Measurements from ENCODE around the gene C1QTNF6. TPM values are rescaled to one million over a fixed set of nuclear protein-coding genes. Genes with fewer than 3 reads are reported as not detected.

C1QTNF6 gene
- total RNA-seq, 1 experiment from 2014 or later, result 7.4 TPM

GRCh38 chr22:37194750-37195149 lies 6.7 kb upstream of the C1QTNF6 start:
- ChIA-PET POLR2A (no interaction called here), CTCF (no interaction called here)
- Mint-ChIP-seq H3K4me3 (ENCODE audit: unreplicated experiment) (no peak overlapping the region), H3K4me1 (ENCODE audit: low read depth, unreplicated experiment) (peaks cover 37% of the 10 kb centered on the region), H3K36me3 (ENCODE audit: insufficient read depth, unreplicated experiment) (peaks cover 22% of the 10 kb centered on the region), H3K27ac (ENCODE audit: unreplicated experiment) (no peak overlapping the region), H3K27me3 (ENCODE audit: insufficient read depth, unreplicated experiment) (no peaks in the 10 kb centered on the region), H3K9me3 (ENCODE audit: unreplicated experiment) (no peaks in the 10 kb centered on the region)
- Histone ChIP-seq H3K36me3 (ENCODE audit: control insufficient read depth, insufficient read depth, low read length) (no peaks in the 10 kb centered on the region), H3K27me3 (replicated peaks; ENCODE audit: control insufficient read depth, insufficient read depth, low read length) (no peaks in the 10 kb centered on the region), H3K9me3 (peaks cover 11% of the 10 kb centered on the region), H3K4me3 (ENCODE audit: low read depth, low read length) (no peak overlapping the region), H3K4me1 (peaks cover 69% of the 10 kb centered on the region)
- no TSS peak for BruUV-seq (replicated peaks)
- intact Hi-C loops (cut with micrococcal nuclease; ENCODE audit: unreplicated experiment), result loop anchor here (10.0 kb wide), 1 partner anchor 260 kb away; no protein-coding TSS in a partner anchor
- no peak for DNase-seq
- TF ChIP-seq CTCF (IDR thresholded peaks at IDR 0.05; ENCODE audit: insufficient read depth in 1 of 2, low read depth in 1 of 2, low read length in 1 of 2, severe bottlenecking in 1 of 2, unreplicated experiment in 1 of 2), result no peak

- no peak for TF ChIP-seq CTCF (IDR thresholded peaks at IDR 0.05; ENCODE audit: insufficient read depth in 1 of 2, low read depth in 1 of 2, low read length in 1 of 2, severe bottlenecking in 1 of 2, unreplicated experiment in 1 of 2)
- DNase-seq, result peak in 1 of 2 experiments; percentile 31
- intact Hi-C loops (cut with micrococcal nuclease; ENCODE audit: unreplicated experiment), result loop anchor here (10.0 kb wide), 1 partner anchor 261 kb away; no protein-coding TSS in a partner anchor
Measured at GRCh38 chr22:37193629-37194191, 5.7 kb upstream of the C1QTNF6 start.

GRCh38 chr22:37192741-37193140 lies 4.7 kb upstream of the C1QTNF6 start:
- peak in 1 of 2 experiments; percentile 16 for DNase-seq
- Mint-ChIP-seq H3K4me3 (ENCODE audit: unreplicated experiment) (no peak overlapping the region), H3K36me3 (ENCODE audit: insufficient read depth, unreplicated experiment) (peaks cover 25% of the 10 kb centered on the region), H3K4me1 (ENCODE audit: low read depth, unreplicated experiment) (peaks cover 50% of the 10 kb centered on the region), H3K27ac (ENCODE audit: unreplicated experiment) (no peak overlapping the region), H3K27me3 (ENCODE audit: insufficient read depth, unreplicated experiment) (no peaks in the 10 kb centered on the region), H3K9me3 (ENCODE audit: unreplicated experiment) (no peaks in the 10 kb centered on the region)
- no peaks in the 10 kb centered on the region for H3K36me3 ChIP-seq (ENCODE audit: control insufficient read depth, insufficient read depth, low read length)
- H3K4me1 ChIP-seq, result peaks cover 80% of the 10 kb centered on the region
- H3K4me3 ChIP-seq (ENCODE audit: low read depth, low read length), result no peak overlapping the region
- H3K27me3 ChIP-seq (replicated peaks; ENCODE audit: control insufficient read depth, insufficient read depth, low read length), result no peaks in the 10 kb centered on the region
- intact Hi-C loops (cut with micrococcal nuclease; ENCODE audit: unreplicated experiment), result loop anchor here (10.0 kb wide), 1 partner anchor 262 kb away; no protein-coding TSS in a partner anchor
- H3K9me3 ChIP-seq, result peaks cover 11% of the 10 kb centered on the region
- no TSS peak for BruUV-seq (replicated peaks)
- ChIA-PET POLR2A (interaction anchor here (0.5 to 0.9 kb wide), 2 partner anchors 106 to 174 kb away, joined by 3 read pairs; partner anchors contain the start of genes MPST and TST), CTCF (no interaction called here)
- TF ChIP-seq CTCF (IDR thresholded peaks at IDR 0.05; ENCODE audit: insufficient read depth in 1 of 2, low read depth in 1 of 2, low read length in 1 of 2, severe bottlenecking in 1 of 2, unreplicated experiment in 1 of 2), result no peak

More at GRCh38 chr22:37193629-37194191, 5.7 kb upstream of the C1QTNF6 start:
- BruUV-seq (replicated peaks), result no TSS peak
- Mint-ChIP-seq H3K4me1 (ENCODE audit: low read depth, unreplicated experiment) (peaks cover 47% of the 10 kb centered on the region), H3K36me3 (ENCODE audit: insufficient read depth, unreplicated experiment) (peaks cover 15% of the 10 kb centered on the region), H3K9me3 (ENCODE audit: unreplicated experiment) (no peaks in the 10 kb centered on the region), H3K27me3 (ENCODE audit: insufficient read depth, unreplicated experiment) (no peaks in the 10 kb centered on the region), H3K4me3 (ENCODE audit: unreplicated experiment) (no peak overlapping the region), H3K27ac (ENCODE audit: unreplicated experiment) (peak overlapping the region; percentile 45)
- Histone ChIP-seq H3K27me3 (replicated peaks; ENCODE audit: control insufficient read depth, insufficient read depth, low read length) (no peaks in the 10 kb centered on the region), H3K4me1 (peaks cover 78% of the 10 kb centered on the region), H3K36me3 (ENCODE audit: control insufficient read depth, insufficient read depth, low read length) (no peaks in the 10 kb centered on the region), H3K4me3 (ENCODE audit: low read depth, low read length) (no peak overlapping the region), H3K9me3 (peaks cover 11% of the 10 kb centered on the region)
- ChIA-PET POLR2A (no interaction called here), CTCF (no interaction called here)
